Nephron (organoid): ENCODE measurements around the gene PCK2.

Experiments used
- H3K27ac Mint-ChIP-seq, 3 experiments: 2 replicates each; pipeline ENCODE4 v1.8.0; 2020; ENCODE audit warnings: mixed read lengths in 3 of 3, mild to moderate bottlenecking in 2 of 3, moderate library complexity in 1 of 3
- H3K27me3 Mint-ChIP-seq: 2 replicates; pipeline ENCODE4 v1.8.0; 2021; ENCODE audit warnings: low read depth, mild to moderate bottlenecking, moderate library complexity, mixed read lengths
- H3K36me3 Mint-ChIP-seq: 2 replicates; pipeline ENCODE4 v1.8.0; 2020; ENCODE audit warnings: low read depth, mixed read lengths
- H3K4me1 Mint-ChIP-seq: 2 replicates; pipeline ENCODE4 v1.8.0; 2020; ENCODE audit warnings: mixed read lengths
- H3K4me3 Mint-ChIP-seq, 3 experiments: 2 replicates each; pipeline ENCODE4 v1.8.0; 2020; ENCODE audit warnings: mild to moderate bottlenecking in 3 of 3, mixed read lengths in 3 of 3, moderate library complexity in 2 of 3
- H3K9me3 Mint-ChIP-seq: 2 replicates; pipeline ENCODE4 v1.8.0; 2020; ENCODE audit warnings: mixed read lengths
- TF ChIP-seq, protein P1 (sequence below), 3 experiments: fragments of 200-600 bp; sonication (generic); IDR thresholded peaks; one replicate each; pipeline ENCODE4 v1.5.0; 2021; ENCODE audit warnings: antibody characterized with exemption in 3 of 3; ENCODE audit not compliant: unreplicated experiment in 3 of 3

Gene PCK2

DNA sequence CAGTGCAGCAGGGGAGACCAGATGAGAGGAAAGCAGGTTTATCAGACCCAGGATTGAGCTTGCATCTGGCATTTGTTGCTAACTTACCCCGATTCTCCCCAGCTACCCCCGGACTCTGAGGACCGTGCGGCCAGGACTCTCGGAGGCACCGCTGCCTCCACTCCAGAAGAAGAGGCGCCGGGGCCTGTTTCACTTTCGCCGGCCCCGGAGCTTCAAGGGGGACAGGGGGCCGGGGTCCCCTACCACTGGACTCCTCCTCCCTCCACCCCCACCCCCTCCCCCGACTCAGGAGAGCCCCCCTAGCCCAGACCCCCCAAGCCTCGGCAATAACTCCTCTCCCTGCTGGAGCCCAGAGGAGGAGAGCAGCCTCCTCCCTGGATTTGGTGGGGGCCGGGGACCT lies 29.3 kb upstream of the PCK2 start:
- H3K27ac Mint-ChIP-seq = no peak overlapping the region
- TF ChIP-seq, protein P1, sequence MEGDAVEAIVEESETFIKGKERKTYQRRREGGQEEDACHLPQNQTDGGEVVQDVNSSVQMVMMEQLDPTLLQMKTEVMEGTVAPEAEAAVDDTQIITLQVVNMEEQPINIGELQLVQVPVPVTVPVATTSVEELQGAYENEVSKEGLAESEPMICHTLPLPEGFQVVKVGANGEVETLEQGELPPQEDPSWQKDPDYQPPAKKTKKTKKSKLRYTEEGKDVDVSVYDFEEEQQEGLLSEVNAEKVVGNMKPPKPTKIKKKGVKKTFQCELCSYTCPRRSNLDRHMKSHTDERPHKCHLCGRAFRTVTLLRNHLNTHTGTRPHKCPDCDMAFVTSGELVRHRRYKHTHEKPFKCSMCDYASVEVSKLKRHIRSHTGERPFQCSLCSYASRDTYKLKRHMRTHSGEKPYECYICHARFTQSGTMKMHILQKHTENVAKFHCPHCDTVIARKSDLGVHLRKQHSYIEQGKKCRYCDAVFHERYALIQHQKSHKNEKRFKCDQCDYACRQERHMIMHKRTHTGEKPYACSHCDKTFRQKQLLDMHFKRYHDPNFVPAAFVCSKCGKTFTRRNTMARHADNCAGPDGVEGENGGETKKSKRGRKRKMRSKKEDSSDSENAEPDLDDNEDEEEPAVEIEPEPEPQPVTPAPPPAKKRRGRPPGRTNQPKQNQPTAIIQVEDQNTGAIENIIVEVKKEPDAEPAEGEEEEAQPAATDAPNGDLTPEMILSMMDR (IDR thresholded peaks at IDR 0.05; ENCODE audit: unreplicated experiment in 3 of 3) = no peak
- no peak overlapping the region for H3K4me3 Mint-ChIP-seq
- no peaks in the 10 kb centered on the region for H3K4me1 Mint-ChIP-seq
- H3K9me3 Mint-ChIP-seq = no peaks in the 10 kb centered on the region
- peaks cover 25% of the 10 kb centered on the region for H3K27me3 Mint-ChIP-seq
- H3K36me3 Mint-ChIP-seq = no peaks in the 10 kb centered on the region

DNA sequence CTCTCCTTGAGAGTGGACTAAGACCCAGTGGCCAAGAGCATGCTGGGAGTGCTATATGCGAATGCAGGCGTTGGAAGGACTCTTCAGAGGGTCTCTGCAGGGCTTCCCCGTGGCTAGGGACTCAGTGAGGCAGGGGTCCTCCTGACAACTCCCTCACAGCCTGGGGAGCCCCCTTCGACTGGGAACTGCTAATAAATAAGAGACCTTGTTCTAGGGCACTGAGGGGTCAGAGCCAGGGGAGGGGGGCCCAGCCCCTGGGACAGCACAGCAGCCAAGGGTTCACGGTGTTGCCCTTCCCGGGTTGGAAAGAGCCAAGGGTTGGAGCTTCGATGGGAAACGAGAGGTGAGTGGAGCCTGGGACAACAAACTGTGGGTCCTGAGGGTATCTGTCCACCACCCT lies 28.7 kb upstream of the PCK2 start:
- Mint-ChIP-seq H3K4me1 (no peaks in the 10 kb centered on the region), H3K9me3 (no peaks in the 10 kb centered on the region), H3K36me3 (no peaks in the 10 kb centered on the region), H3K4me3 (no peak overlapping the region), H3K27me3 (peaks cover 25% of the 10 kb centered on the region), H3K27ac (no peak overlapping the region)
- TF ChIP-seq, protein P1 (IDR thresholded peaks at IDR 0.05; ENCODE audit: unreplicated experiment in 3 of 3) = no peak

DNA sequence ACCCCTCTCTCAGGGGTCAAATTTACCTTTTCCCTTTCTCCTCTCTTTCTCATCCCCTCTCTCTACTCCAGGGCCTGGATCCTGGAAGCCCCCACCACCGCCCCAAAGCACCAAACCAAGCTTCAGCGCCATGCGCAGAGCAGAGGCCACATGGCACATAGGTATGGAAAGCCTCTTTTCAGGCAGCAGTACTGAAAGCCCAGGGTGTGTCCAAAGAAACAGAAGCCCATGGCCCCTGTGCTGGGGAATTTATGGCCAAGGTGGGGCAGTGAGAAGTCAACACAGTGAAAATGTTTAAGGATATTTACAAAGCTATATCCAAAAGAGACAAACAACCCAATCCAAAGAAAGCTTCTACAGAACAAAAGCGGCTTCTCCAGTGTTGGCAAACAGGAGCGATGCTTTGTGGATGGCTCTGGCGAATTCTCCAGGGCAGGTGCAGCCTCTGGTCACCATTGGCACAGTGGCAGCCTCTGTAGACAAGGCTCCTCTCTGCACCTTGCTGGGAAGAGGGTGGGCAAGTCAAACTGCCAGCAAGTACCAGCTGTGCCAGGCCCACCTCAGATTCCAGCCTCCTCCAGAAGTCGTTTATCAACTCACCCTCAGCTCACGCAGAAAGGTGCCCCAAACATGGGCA lies 27.5 kb upstream of the PCK2 start:
- Mint-ChIP-seq H3K9me3 (no peaks in the 10 kb centered on the region), H3K36me3 (no peaks in the 10 kb centered on the region), H3K4me1 (no peaks in the 10 kb centered on the region), H3K4me3 (no peak overlapping the region), H3K27me3 (peaks cover 30% of the 10 kb centered on the region), H3K27ac (no peak overlapping the region)
- TF ChIP-seq, protein P1 (IDR thresholded peaks at IDR 0.05; ENCODE audit: unreplicated experiment in 3 of 3) = no peak

DNA sequence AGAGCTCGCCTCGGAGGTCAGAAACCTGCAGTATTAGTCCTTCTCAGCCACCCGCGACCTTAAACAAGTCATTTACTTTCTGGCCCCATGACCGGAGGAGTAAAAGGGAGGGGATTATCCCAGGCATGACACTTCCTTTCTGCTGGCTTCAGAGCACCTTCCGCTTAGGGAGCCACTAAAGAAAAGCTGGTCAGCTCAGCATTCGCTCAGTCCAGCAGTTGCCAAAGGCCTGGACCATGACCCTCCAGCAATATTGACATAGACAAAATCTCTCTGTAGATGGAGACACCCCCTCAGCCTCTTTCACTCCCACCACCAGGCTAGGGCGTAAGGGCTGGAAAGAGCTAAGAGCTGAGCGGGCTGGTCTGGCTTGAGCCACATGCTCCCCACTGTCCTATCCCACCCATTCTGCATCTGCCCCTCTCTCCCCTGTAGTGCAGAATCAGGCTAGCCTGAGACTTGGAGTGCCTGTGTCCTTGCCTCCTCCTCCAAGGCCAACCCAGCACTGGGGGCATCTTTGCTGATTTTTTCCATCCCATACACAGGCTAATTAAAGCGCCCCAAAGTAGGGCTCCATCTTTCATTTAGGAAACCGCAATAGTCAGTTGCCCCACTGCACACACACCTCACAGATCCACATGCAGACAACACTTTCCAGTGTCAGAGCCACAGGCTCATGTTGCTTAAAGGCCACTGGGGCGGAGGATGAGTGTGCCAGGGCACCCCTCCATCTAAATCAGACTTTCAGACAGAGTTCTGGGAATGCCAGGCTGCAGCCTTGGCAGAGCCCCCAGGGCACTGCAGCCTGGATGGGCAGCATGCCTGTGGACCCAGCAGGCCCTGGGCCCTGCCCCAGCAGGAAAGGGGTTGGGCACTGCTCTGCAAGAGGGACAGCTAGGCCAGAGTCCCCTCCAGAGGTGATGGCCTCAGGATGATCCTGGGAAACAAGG lies 26.7 kb upstream of the PCK2 start:
- H3K4me1 Mint-ChIP-seq = no peaks in the 10 kb centered on the region
- no peak overlapping the region for H3K4me3 Mint-ChIP-seq
- peaks cover 30% of the 10 kb centered on the region for H3K27me3 Mint-ChIP-seq
- no peak overlapping the region for H3K27ac Mint-ChIP-seq
- H3K36me3 Mint-ChIP-seq = no peaks in the 10 kb centered on the region
- H3K9me3 Mint-ChIP-seq = no peaks in the 10 kb centered on the region
- TF ChIP-seq, protein P1 (IDR thresholded peaks at IDR 0.05; ENCODE audit: unreplicated experiment in 3 of 3) = no peak

DNA sequence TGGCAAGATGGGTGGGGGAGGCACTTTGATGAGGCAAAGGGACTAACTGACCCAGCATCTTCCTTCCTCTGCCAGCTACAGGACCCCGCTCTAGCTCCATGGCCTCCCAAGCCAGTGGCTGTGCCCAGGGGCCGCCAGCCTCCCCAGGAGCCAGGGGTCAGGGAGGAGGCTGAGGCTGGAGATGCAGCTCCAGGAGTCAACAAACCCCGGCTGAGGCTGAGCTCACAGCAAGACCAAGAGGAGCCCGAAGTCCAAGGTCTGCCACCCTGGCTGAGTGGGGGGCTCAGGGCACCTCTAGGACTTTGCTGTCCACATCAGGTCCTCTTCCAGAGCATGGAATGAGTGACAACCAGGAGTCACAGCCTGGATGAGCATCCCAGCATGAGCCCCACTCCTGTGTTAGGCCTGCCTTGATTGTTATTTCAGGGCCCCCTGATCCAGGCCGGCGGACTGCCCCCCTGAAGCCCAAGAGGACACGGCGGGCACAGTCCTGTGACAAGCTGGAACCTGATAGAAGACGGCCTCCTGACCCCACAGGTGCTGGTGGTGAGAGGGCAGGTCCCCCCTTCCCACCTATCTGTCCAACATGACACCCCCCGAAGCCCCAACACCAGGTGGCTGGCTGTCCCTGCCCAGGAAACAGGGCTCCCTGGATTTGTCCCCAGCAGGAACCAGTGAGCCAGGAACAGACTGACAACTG lies 25.2 kb upstream of the PCK2 start:
- H3K36me3 Mint-ChIP-seq = no peaks in the 10 kb centered on the region
- TF ChIP-seq, protein P1 (IDR thresholded peaks at IDR 0.05; ENCODE audit: unreplicated experiment in 3 of 3) = no peak
- H3K4me3 Mint-ChIP-seq = no peak overlapping the region
- H3K4me1 Mint-ChIP-seq = no peaks in the 10 kb centered on the region
- H3K27me3 Mint-ChIP-seq = peaks cover 30% of the 10 kb centered on the region
- H3K9me3 Mint-ChIP-seq = no peaks in the 10 kb centered on the region
- H3K27ac Mint-ChIP-seq = no peak overlapping the region
